GM18909 (cell line): ENCODE results near the gene CD109.
"Not testable (repeated sequence)": the region's sequence is repeated elsewhere in the genome, so short reads cannot be mapped to it uniquely, and the experiment has no call there.

Experiments
- ATAC-seq: cut with Tn5 transposase; IDR thresholded peaks from one replicate; pipeline ENCODE4 v1.9.1; 2021; ENCODE audit warnings: mild to moderate bottlenecking; ENCODE audit not compliant: unreplicated experiment, poor library complexity

The CD109 gene

GRCh38 chr6:73722318-73723060 is 26.5 kb downstream of the CD109 start:
- peak; percentile 70 for ATAC-seq

DNA sequence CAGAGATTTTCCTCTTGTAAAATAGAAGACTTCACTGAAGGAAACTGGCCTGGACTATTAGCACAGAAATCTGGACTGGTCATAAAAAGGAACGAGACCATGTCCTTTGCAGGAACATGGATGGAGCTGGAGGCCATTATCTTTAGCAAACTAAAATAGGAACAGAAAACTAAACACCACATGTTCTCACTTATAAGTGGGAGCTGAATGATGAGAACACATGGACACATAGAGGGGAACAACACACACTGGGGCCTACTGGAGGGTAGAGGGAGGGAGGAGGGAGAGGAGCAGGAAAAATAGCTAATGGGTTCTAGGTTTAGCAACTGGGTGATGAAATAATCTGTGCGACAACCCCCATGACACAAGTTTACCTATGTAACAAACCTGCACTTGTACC is 27.5 kb downstream of the CD109 start:
- not testable (repeated sequence) for ATAC-seq

DNA sequence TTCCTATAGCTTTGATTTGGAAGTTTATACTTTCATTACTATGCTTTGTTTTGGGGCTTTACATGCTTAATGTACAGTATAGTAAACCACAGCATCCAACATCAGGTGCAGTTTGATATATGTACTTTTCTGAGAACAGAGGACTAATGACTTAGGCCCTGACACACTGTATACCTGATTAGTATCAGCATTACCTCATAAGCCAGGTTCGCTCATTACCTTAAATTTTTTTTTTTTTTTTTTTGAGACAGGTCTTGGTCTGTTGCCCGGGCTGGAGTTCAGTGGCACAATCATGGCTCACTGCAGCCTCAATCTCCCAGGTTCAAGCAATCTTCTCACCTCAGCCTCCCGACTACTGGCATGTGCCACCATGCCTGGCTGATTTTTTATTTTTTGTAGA is 28.4 kb downstream of the CD109 start:
- ATAC-seq: no peak

DNA sequence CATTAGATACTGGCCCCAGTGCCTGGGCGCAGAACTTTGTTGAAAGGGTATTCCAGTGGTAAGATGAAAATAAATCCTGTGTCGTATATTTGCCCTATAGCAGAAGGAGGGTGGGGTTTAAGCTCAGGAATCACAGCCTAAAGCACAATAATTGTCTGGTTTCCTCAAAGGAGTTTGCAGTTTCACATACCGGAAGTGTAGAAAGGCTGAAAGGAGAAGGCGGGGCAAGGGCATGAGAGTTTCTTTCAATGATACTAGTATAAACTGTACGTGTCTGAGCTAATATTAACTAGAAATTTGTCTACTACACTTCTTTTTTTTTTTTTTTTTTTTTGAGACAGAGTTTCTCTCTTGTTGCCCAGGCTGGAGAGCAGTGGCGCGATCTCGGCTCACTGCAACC is 29.2 kb downstream of the CD109 start:
- ATAC-seq: peak; percentile 60

DNA sequence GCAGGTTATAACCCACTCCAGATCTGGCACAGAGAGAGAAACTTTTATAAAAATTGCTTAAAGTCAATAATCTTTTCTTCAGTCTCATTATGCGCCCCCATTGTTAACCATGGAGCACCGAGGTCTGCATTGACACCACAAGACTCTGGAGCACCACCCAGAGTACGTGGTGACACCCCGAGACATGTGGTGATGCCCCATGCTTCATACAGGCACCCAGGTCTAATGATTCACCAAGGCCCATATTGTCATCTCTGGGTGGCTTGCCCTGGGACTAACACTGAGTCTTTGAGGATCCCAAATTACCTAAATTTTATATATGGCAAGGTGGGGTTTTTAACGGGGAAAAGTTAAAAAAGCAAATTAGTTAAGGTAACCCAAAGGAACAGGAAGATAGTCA is 31.1 kb downstream of the CD109 start:
- ATAC-seq: no peak

GRCh38 chr6:73728548-73729205 is 32.7 kb downstream of the CD109 start:
- ATAC-seq: peak; percentile 57

- no peak for ATAC-seq
Measured at GRCh38 chr6:73731285-73731684, 35.3 kb downstream of the CD109 start.

DNA sequence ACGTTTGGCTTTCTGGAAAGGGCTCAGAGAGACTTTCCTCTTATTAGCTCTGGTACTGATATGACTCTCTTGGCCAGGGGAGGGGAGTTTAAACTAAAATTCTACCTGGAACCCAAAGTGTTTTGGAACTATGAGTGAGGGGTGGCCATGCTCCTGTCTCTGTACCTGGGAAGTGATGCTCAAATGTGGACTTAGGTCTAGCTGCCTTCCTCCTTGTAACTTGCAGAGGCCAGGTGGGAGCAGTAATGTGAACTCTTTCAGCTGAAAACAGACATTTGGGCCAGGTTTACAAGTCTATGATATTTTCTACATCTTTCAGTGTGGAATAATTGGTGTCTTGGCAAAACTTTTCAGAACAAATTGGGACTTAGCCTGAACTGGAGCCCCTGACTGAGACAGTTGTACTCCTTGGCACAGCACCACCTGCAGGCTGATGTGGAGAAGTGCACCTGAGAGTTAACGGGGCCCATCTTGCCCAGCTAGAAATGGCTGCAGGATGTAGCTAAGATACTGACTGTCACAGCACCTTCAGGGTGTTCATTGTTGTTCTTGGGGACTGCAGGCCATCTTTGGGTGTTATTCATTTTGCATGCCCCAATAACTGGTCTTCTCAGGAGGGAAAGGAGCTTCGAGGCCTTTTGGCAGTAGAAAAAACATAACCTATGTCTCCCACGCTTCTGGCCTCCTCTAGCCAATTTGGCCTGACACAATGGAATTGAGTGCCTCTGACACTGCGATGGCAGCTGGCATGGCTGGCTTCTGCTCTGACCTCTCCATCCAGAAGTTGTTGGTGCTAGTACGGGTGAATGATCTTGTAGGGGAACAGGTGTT is 37.1 kb downstream of the CD109 start:
- ATAC-seq: peak; percentile 83

- ATAC-seq: no peak
Measured at GRCh38 chr6:73733791-73734190, 37.8 kb downstream of the CD109 start.

GRCh38 chr6:73734832-73735453 is 38.9 kb downstream of the CD109 start:
- no peak for ATAC-seq

DNA sequence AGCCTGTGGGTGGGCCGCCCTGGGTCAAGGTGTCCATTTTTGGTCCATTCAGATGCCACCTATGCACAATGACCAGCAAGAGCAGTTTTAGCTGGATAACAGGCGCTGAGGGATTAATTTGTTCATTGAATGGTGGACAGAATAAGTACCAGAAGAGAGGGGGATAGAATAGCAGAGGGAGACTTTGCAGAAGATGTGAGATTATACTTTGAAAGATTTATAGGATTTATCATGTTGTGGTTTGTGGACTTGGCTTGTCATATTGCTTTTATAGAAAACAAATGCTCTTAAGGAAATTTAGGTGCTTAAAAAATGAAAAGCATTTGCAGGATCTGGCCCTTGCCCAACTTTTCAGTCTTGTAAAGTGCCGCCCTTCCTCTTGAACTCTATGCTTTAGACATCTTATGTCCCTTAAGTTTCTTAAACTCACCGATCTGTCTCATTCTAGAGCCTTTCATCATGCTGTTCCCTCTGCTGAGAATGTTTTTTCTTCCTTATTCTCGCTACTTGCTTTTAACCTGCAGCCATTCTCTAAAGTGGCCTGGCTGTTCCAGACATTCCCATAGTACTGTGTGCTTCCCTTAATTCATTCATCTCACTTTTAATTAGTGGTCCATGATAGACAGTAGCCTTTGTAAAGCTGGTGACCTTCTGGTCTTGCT is 42.5 kb downstream of the CD109 start:
- no peak for ATAC-seq

GRCh38 chr6:73739096-73739495 is 43.1 kb downstream of the CD109 start:
- peak; percentile 76 for ATAC-seq

- ATAC-seq: no peak
Measured at GRCh38 chr6:73742433-73742832, 46.4 kb downstream of the CD109 start.

DNA sequence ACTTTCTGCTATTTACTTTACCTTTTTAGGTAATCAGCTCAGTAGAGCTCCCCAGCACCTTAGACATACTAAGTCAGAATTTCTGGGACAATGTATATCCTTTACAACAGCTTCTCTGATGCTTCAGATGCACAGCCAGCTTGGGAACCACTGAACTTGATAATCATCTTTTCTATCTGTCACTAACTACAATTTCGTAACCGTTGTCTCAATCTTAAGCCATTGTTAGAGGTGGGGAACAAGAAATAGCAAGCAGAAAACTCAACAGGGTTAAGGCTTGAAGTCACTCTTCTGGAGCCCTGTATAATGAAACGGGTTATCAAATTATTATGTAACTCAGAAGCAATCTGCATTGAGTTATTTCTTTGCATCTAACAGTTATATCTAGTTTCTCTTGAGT is 47.1 kb downstream of the CD109 start:
- no peak for ATAC-seq

GRCh38 chr6:73743556-73743955 is 47.6 kb downstream of the CD109 start:
- no peak for ATAC-seq

DNA sequence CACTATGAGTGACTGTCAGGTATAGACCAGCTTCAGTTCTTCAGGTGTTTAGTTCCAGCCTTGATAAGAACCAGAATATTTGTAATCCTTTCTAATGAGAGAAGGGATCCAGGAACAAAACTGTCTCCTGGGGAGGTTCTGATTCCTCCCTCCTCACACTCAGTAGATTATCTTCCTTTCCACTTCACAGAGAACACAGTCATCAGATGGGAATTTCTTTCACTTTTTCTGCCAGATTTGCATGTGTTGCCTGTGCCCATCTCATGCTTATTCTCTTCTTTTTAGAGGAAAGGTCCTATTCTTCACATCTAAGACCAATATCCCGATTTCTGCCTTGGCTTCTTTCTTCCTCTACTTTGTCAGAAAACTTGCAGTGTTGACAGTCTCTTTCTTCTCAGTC is 50.8 kb downstream of the CD109 start:
- no peak for ATAC-seq

GRCh38 chr6:73747289-73747688 is 51.3 kb downstream of the CD109 start:
- ATAC-seq: peak; percentile 98

DNA sequence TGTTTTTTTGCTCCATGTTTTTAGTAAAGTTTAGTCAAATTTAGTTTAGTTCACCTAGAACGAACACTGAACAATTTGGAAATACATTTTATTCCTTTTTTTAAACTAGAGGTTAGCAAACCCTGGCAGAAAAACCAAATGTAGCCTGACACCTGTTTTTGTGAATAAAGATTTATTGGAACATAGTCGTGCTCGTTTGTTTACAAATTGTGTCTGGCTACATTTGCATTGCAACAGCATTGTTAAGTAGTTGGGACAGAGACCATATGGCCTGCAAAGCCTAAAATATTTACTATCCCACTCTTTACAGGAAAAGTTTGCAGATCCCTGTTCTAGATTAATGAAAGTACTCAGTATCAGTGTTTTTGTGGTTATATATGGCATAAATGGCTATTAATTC is 56.9 kb downstream of the CD109 start:
- no peak for ATAC-seq

DNA sequence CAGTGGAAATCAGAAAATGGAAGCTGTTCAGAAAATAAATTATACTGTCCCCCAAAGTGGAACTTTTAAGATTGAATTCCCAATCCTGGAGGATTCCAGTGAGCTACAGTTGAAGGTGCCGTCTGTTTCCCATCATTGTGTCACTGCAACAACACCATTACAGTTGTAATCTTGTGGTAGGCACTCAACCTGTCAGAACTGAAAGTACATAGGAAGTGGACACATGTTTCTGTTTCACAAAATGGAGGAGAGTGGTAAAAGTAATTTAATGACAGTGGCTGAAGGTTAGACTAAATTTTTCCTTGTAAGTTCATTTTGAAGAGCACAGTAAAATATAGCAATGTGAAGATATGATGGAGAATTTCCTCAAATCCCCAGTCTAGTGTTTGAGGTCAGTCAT is 70.0 kb downstream of the CD109 start:
- ATAC-seq: peak; percentile 51

- no peak for ATAC-seq
Measured at GRCh38 chr6:73768558-73768957, 72.6 kb downstream of the CD109 start.
